H1 (cell line): ENCODE measurements around the gene KCNMA1.

Source experiments
- CTCF ChIP-seq, 3 experiments: IDR thresholded peaks; 1 replicate in 2 of 3; 2 replicates in 1 of 3; pipeline versions ENCODE4 v1.5.1 to v1.6.1; 2011; ENCODE audit warnings: low read length in 3 of 3, mild to moderate bottlenecking in 3 of 3, inconsistent platforms in 2 of 3, low read depth in 1 of 3, moderate library complexity in 1 of 3; ENCODE audit not compliant: insufficient read depth in 1 of 3; ENCODE audit errors: control extremely low read depth in 1 of 3
- SP1 ChIP-seq: IDR thresholded peaks from 2 replicates; pipeline ENCODE4 v1.6.1; 2011; ENCODE audit warnings: low read depth, low read length

- TF ChIP-seq SP1 (no peak), CTCF (IDR thresholded peaks at IDR 0.05; ENCODE audit: control extremely low read depth in 1 of 3, insufficient read depth in 1 of 3, low read depth in 1 of 3, low read length in 3 of 3) (no peak)
These were observed 90.1 kb downstream of the KCNMA1 start for GRCh38 chr10:77547307-77548050.
